Measurements from ENCODE around the gene RCSD1.

RCSD1 gene

GRCh38 chr1:167644551-167644950 lies 14.5 kb downstream of the RCSD1 start:
- DNase-seq, result no peak

GRCh38 chr1:167645140-167645541 lies 15.1 kb downstream of the RCSD1 start:
- no peak for DNase-seq

- DNase-seq, result no peak
These were observed 15.8 kb downstream of the RCSD1 start for GRCh38 chr1:167645625-167646414.

- DNase-seq, result no peak
These were observed 18.3 kb downstream of the RCSD1 start for GRCh38 chr1:167648252-167648849.

- DNase-seq, result no peak
These were observed 19.1 kb downstream of the RCSD1 start for GRCh38 chr1:167648978-167649744.

GRCh38 chr1:167650269-167651160 lies 20.5 kb downstream of the RCSD1 start:
- DNase-seq, result no peak

GRCh38 chr1:167651161-167651693 lies 21.2 kb downstream of the RCSD1 start:
- DNase-seq, result peak; percentile 7

GRCh38 chr1:167654975-167655575 lies 25.0 kb downstream of the RCSD1 start:
- no peak for DNase-seq

GRCh38 chr1:167656657-167657056 lies 26.6 kb downstream of the RCSD1 start:
- no peak for DNase-seq

GRCh38 chr1:167658574-167659328 lies 28.7 kb downstream of the RCSD1 start:
- DNase-seq, result no peak

GRCh38 chr1:167659450-167659849 lies 29.4 kb downstream of the RCSD1 start:
- DNase-seq, result no peak

- DNase-seq, result no peak
These were observed 29.8 kb downstream of the RCSD1 start for GRCh38 chr1:167659881-167660280.

- DNase-seq, result no peak
These were observed 31.7 kb downstream of the RCSD1 start for GRCh38 chr1:167661527-167662426.

- DNase-seq, result no peak
These were observed 33.2 kb downstream of the RCSD1 start for GRCh38 chr1:167663002-167663772.

- DNase-seq, result no peak
These were observed 35.4 kb downstream of the RCSD1 start for GRCh38 chr1:167665469-167665868.

- DNase-seq, result no peak
These were observed 36.4 kb downstream of the RCSD1 start for GRCh38 chr1:167666416-167666815.

- no peak for DNase-seq
These were observed 37.5 kb downstream of the RCSD1 start for GRCh38 chr1:167667536-167667935.

- no peak for DNase-seq
These were observed 38.1 kb downstream of the RCSD1 start for GRCh38 chr1:167668108-167668507.

Data from DMS79 treated with DMSO at 0.1 percent for 48 hours (cell line).